ENCODE data around the gene CFAP157.
A peak's percentile ranks its signal among the peaks of the same experiment; 100 is the strongest.

The CFAP157 gene

DNA sequence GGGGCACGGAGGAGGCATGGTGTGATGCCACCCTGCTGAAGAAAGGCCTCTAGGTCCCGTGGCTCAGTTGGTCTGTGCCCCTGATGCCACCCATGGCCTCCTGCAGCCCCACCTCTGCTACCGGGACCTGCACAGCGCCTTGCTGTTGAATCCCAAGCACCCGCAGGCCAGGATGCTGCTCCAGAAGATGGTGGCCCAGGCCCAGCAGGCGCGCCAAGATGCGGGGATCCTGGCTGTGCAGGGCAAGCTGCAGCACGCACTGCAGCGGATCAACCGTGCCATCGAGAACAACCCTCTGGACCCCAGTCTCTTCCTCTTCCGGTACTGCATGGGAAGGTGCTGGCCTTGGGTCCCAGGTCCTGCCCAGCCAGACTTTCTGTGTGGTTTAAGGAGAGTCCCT lies 16.2 kb downstream of the CFAP157 start:
- peak overlapping the region in 1 of 2 donors; percentile 44 for H3K4me3 ChIP-seq (ENCODE audit: low read length in 2 of 2)
- peaks cover 0 to 4% of the 10 kb centered on the region in 2 donors for H3K4me1 ChIP-seq (ENCODE audit: control insufficient read depth in 2 of 2, insufficient read depth in 1 of 2, low read depth in 1 of 2, low read length in 2 of 2)
- WGBS, 2 donors (ENCODE audit: extremely low coverage in 2 of 2, insufficient read length in 2 of 2, insufficient replicate concordance in 1 of 2), result no CpG with 5 or more reads among the region's 13 CpGs
- no peak overlapping the region for H2BK5ac ChIP-seq (ENCODE audit: low read length)
- H2BK12ac ChIP-seq (ENCODE audit: low read length), result no peak overlapping the region
- no peak overlapping the region for H3K27ac ChIP-seq (replicated peaks; ENCODE audit: low read length)
- no peak overlapping the region for H4K91ac ChIP-seq (ENCODE audit: low read depth, low read length, poor library complexity)
- H2BK120ac ChIP-seq (ENCODE audit: low read depth, low read length), result no peak overlapping the region
- H3K79me1 ChIP-seq (ENCODE audit: low read depth, low read length), result no peaks in the 10 kb centered on the region
- H3K36me3 ChIP-seq (replicated peaks in 1 of 2; ENCODE audit: control insufficient read depth in 2 of 2, insufficient read depth in 2 of 2, low read length in 2 of 2), result no peaks in the 10 kb centered on the region
- no peak overlapping the region for H3K9ac ChIP-seq (ENCODE audit: low read depth, low read length, poor library complexity)
- H3K9me3 ChIP-seq (replicated peaks in 1 of 2; ENCODE audit: control insufficient read depth in 2 of 2, insufficient read depth in 1 of 2, low read depth in 1 of 2, low read length in 2 of 2), result no peaks in the 10 kb centered on the region
- peak overlapping the region; percentile 71 for H2BK15ac ChIP-seq (ENCODE audit: low read length)
- H2AK5ac ChIP-seq (ENCODE audit: low read depth, low read length), result peak overlapping the region; percentile 79
- no peak overlapping the region for H3K4me2 ChIP-seq (ENCODE audit: insufficient read depth, low read length, poor library complexity, severe bottlenecking)
- peaks cover 0 to 21% (median 0%) of the 10 kb centered on the region in 3 experiments for H3K27me3 ChIP-seq (ENCODE audit: control insufficient read depth in 3 of 3, insufficient read depth in 3 of 3, low read depth in 1 of 3, low read length in 3 of 3)
- DNase-seq (ENCODE audit: low spot score), result no peak
- H2AFZ ChIP-seq (ENCODE audit: low read length), result no peak overlapping the region
- no peak overlapping the region for H3K4ac ChIP-seq (ENCODE audit: low read length)
- H3K14ac ChIP-seq (ENCODE audit: low read length), result no peak overlapping the region
- H3K23ac ChIP-seq (ENCODE audit: low read depth, low read length, poor library complexity), result peak overlapping the region; percentile 60
- H3K18ac ChIP-seq (ENCODE audit: low read length), result peak overlapping the region; percentile 38
- no peak overlapping the region for H4K8ac ChIP-seq (ENCODE audit: low read depth, low read length)

- Histone ChIP-seq H3K36me3 (replicated peaks in 1 of 2; ENCODE audit: control insufficient read depth in 2 of 2, insufficient read depth in 2 of 2, low read length in 2 of 2) (no peaks in the 10 kb centered on the region), H3K4me2 (ENCODE audit: insufficient read depth, low read length, poor library complexity, severe bottlenecking) (no peak overlapping the region), H4K8ac (ENCODE audit: low read depth, low read length) (no peak overlapping the region), H3K79me1 (ENCODE audit: low read depth, low read length) (no peaks in the 10 kb centered on the region), H3K4ac (ENCODE audit: low read length) (no peak overlapping the region), H3K9me3 (replicated peaks in 1 of 2; ENCODE audit: control insufficient read depth in 2 of 2, insufficient read depth in 1 of 2, low read depth in 1 of 2, low read length in 2 of 2) (no peaks in the 10 kb centered on the region), H3K18ac (ENCODE audit: low read length) (no peak overlapping the region), H2AK5ac (ENCODE audit: low read depth, low read length) (peak overlapping the region; percentile 79), H3K14ac (ENCODE audit: low read length) (no peak overlapping the region), H3K4me3 (ENCODE audit: low read length in 2 of 2) (no peak overlapping the region), H2BK5ac (ENCODE audit: low read length) (no peak overlapping the region), H4K91ac (ENCODE audit: low read depth, low read length, poor library complexity) (no peak overlapping the region), H3K4me1 (ENCODE audit: control insufficient read depth in 2 of 2, insufficient read depth in 1 of 2, low read depth in 1 of 2, low read length in 2 of 2) (peaks cover 0 to 4% of the 10 kb centered on the region in 2 donors), H3K23ac (ENCODE audit: low read depth, low read length, poor library complexity) (no peak overlapping the region), H2BK120ac (ENCODE audit: low read depth, low read length) (no peak overlapping the region), H3K27ac (replicated peaks; ENCODE audit: low read length) (no peak overlapping the region), H2BK12ac (ENCODE audit: low read length) (no peak overlapping the region), H2BK15ac (ENCODE audit: low read length) (no peak overlapping the region), H3K27me3 (ENCODE audit: control insufficient read depth in 3 of 3, insufficient read depth in 3 of 3, low read depth in 1 of 3, low read length in 3 of 3) (peaks cover 0 to 21% (median 0%) of the 10 kb centered on the region in 3 experiments), H3K9ac (ENCODE audit: low read depth, low read length, poor library complexity) (no peak overlapping the region), H2AFZ (ENCODE audit: low read length) (no peak overlapping the region)
- DNase-seq (ENCODE audit: low spot score), result no peak
- WGBS, 2 donors (ENCODE audit: extremely low coverage in 2 of 2, insufficient read length in 2 of 2, insufficient replicate concordance in 1 of 2), result no CpG with 5 or more reads among the region's 5 CpGs
These were observed 16.7 kb downstream of the CFAP157 start for GRCh38 chr9:127723444-127723843.

- no peak overlapping the region for H3K27ac ChIP-seq (replicated peaks; ENCODE audit: low read length)
- H3K18ac ChIP-seq (ENCODE audit: low read length), result peak overlapping the region; percentile 79
- peaks cover 0 to 4% of the 10 kb centered on the region in 2 donors for H3K4me1 ChIP-seq (ENCODE audit: control insufficient read depth in 2 of 2, insufficient read depth in 1 of 2, low read depth in 1 of 2, low read length in 2 of 2)
- no peak overlapping the region for H2BK120ac ChIP-seq (ENCODE audit: low read depth, low read length)
- no peak overlapping the region for H3K4ac ChIP-seq (ENCODE audit: low read length)
- no peaks in the 10 kb centered on the region for H3K9me3 ChIP-seq (replicated peaks in 1 of 2; ENCODE audit: control insufficient read depth in 2 of 2, insufficient read depth in 1 of 2, low read depth in 1 of 2, low read length in 2 of 2)
- no peaks in the 10 kb centered on the region for H3K79me1 ChIP-seq (ENCODE audit: low read depth, low read length)
- peaks cover 0 to 21% (median 0%) of the 10 kb centered on the region in 3 experiments for H3K27me3 ChIP-seq (ENCODE audit: control insufficient read depth in 3 of 3, insufficient read depth in 3 of 3, low read depth in 1 of 3, low read length in 3 of 3)
- peak overlapping the region; percentile 89 for H4K8ac ChIP-seq (ENCODE audit: low read depth, low read length)
- no CpG with 5 or more reads among the region's 23 CpGs for WGBS, 2 donors (ENCODE audit: extremely low coverage in 2 of 2, insufficient read length in 2 of 2, insufficient replicate concordance in 1 of 2)
- no peak overlapping the region for H3K4me2 ChIP-seq (ENCODE audit: insufficient read depth, low read length, poor library complexity, severe bottlenecking)
- H2BK15ac ChIP-seq (ENCODE audit: low read length), result no peak overlapping the region
- H3K4me3 ChIP-seq (ENCODE audit: low read length in 2 of 2), result no peak overlapping the region
- DNase-seq (ENCODE audit: low spot score), result no peak
- H2AFZ ChIP-seq (ENCODE audit: low read length), result peak overlapping the region; percentile 37
- H2AK5ac ChIP-seq (ENCODE audit: low read depth, low read length), result peak overlapping the region; percentile 16
- no peak overlapping the region for H4K91ac ChIP-seq (ENCODE audit: low read depth, low read length, poor library complexity)
- no peaks in the 10 kb centered on the region for H3K36me3 ChIP-seq (replicated peaks in 1 of 2; ENCODE audit: control insufficient read depth in 2 of 2, insufficient read depth in 2 of 2, low read length in 2 of 2)
- no peak overlapping the region for H3K9ac ChIP-seq (ENCODE audit: low read depth, low read length, poor library complexity)
- no peak overlapping the region for H2BK5ac ChIP-seq (ENCODE audit: low read length)
- H2BK12ac ChIP-seq (ENCODE audit: low read length), result no peak overlapping the region
- H3K23ac ChIP-seq (ENCODE audit: low read depth, low read length, poor library complexity), result peak overlapping the region; percentile 4
- no peak overlapping the region for H3K14ac ChIP-seq (ENCODE audit: low read length)
These were observed 17.2 kb downstream of the CFAP157 start for GRCh38 chr9:127724012-127724411.

DNA sequence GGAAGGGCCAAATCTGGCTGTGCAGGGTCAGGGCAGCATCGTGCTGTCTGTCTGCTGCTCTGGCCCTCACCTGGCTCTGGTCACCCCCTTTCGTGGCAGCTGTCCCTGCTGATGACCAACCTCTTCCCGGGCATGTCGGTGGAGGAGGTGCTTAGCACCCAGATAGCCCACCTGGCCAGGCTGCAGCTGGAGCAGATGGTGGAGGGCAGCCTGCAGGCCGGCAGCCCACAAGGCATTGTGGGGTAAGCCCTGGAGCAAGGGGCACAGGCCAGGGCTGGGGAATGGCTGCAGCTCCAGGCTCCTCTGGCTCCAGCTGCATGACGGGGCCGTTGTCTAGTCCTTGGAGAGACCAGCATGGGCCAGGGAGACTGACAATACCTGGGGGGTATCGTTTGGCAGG lies 20.1 kb downstream of the CFAP157 start:
- Histone ChIP-seq H3K18ac (ENCODE audit: low read length) (no peak overlapping the region), H3K4me3 (ENCODE audit: low read length in 2 of 2) (no peak overlapping the region), H2AK5ac (ENCODE audit: low read depth, low read length) (peak overlapping the region; percentile 70), H3K36me3 (replicated peaks in 1 of 2; ENCODE audit: control insufficient read depth in 2 of 2, insufficient read depth in 2 of 2, low read length in 2 of 2) (no peaks in the 10 kb centered on the region), H3K9me3 (replicated peaks in 1 of 2; ENCODE audit: control insufficient read depth in 2 of 2, insufficient read depth in 1 of 2, low read depth in 1 of 2, low read length in 2 of 2) (no peaks in the 10 kb centered on the region), H3K4ac (ENCODE audit: low read length) (no peak overlapping the region), H3K27ac (replicated peaks; ENCODE audit: low read length) (no peak overlapping the region), H3K79me1 (ENCODE audit: low read depth, low read length) (peaks cover 2% of the 10 kb centered on the region), H2BK120ac (ENCODE audit: low read depth, low read length) (no peak overlapping the region), H3K9ac (ENCODE audit: low read depth, low read length, poor library complexity) (no peak overlapping the region), H2BK15ac (ENCODE audit: low read length) (peak overlapping the region; percentile 78), H3K27me3 (ENCODE audit: control insufficient read depth in 3 of 3, insufficient read depth in 3 of 3, low read depth in 1 of 3, low read length in 3 of 3) (peaks cover 0 to 19% (median 0%) of the 10 kb centered on the region in 3 experiments), H3K14ac (ENCODE audit: low read length) (peak overlapping the region; percentile 14), H2BK5ac (ENCODE audit: low read length) (no peak overlapping the region), H2BK12ac (ENCODE audit: low read length) (no peak overlapping the region), H3K4me2 (ENCODE audit: insufficient read depth, low read length, poor library complexity, severe bottlenecking) (no peak overlapping the region), H3K4me1 (ENCODE audit: control insufficient read depth in 2 of 2, insufficient read depth in 1 of 2, low read depth in 1 of 2, low read length in 2 of 2) (peaks cover 0 to 4% of the 10 kb centered on the region in 2 donors), H2AFZ (ENCODE audit: low read length) (no peak overlapping the region), H3K23ac (ENCODE audit: low read depth, low read length, poor library complexity) (peak overlapping the region; percentile 73), H4K91ac (ENCODE audit: low read depth, low read length, poor library complexity) (no peak overlapping the region), H4K8ac (ENCODE audit: low read depth, low read length) (no peak overlapping the region)
- no peak for DNase-seq (ENCODE audit: low spot score)
- WGBS, 2 donors (ENCODE audit: extremely low coverage in 2 of 2, insufficient read length in 2 of 2, insufficient replicate concordance in 1 of 2), result no CpG with 5 or more reads among the region's 8 CpGs
